Measurements from ENCODE around the gene OR4D1. TPM values are rescaled to one million over a fixed set of nuclear protein-coding genes. Genes with fewer than 3 reads are reported as not detected.
A peak's percentile ranks its signal among the peaks of the same experiment; 100 is the strongest.
"Not testable (repeated sequence)": the region's sequence is repeated elsewhere in the genome, so short reads cannot be mapped to it uniquely, and the experiment has no call there.

The OR4D1 gene
- total and polyA plus RNA-seq, 2 of the 13 experiments (the other 11 are each of a cell fraction or from before 2014, with no cell fraction given) = not detected

DNA sequence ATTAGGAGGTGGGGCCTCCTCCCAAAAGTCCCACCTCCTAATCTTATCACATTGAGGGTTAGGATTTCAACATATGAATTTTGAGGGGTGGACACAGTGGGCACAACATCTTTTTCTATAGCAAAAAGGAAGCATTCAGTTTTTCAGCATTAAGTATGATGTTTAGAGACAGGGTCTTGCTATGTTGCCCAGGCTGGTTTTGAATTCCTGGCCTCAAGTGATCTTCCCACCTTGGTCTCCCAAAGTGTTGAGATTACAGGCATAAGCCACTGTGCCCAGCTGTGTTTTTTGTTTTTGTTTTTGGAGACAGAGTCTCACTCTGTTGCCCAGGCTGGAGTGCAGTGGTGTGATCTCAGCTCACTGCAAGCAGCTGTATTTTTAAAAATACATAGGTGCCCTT is 46.3 kb upstream of the OR4D1 start:
- BruUV-seq (replicated peaks); CTCF ChIA-PET (ENCODE audit: low intra/inter-chr PET ratio, low total read pairs); intact Hi-C loops (cut with micrococcal nuclease; ENCODE audit: unreplicated experiment); H3K9ac ChIP-seq (ENCODE audit: insufficient read depth, low read depth, low read length); H3K4me2 ChIP-seq (ENCODE audit: low read depth, low read length); DNase-seq (ENCODE audit: low spot score); H3K9me3 ChIP-seq (ENCODE audit: low read length); H3K36me3 ChIP-seq (replicated peaks in 1 of 2; ENCODE audit: control insufficient read depth in 1 of 2, insufficient read depth in 2 of 2, low read length in 2 of 2); H4K20me1 ChIP-seq (ENCODE audit: insufficient read depth, low read length); ATAC-seq; H3K79me2 ChIP-seq (ENCODE audit: insufficient read depth, low read length); H3K27me3 ChIP-seq (ENCODE audit: control insufficient read depth in 1 of 2, insufficient read depth in 2 of 2, low read length in 2 of 2); H3K27ac ChIP-seq (ENCODE audit: extremely low read length, insufficient read depth, low read length); in situ Hi-C loops (cut with HindIII; ENCODE audit: extremely low pct_ligation_motif_present, low pct_unique_long_range_greater_than_20kb); FAIRE-seq; H3K4me3 ChIP-seq (replicated peaks in 1 of 3; ENCODE audit: insufficient read depth in 1 of 3, low read depth in 2 of 3, low read length in 3 of 3); H3K4me1 ChIP-seq (ENCODE audit: insufficient read depth, low read length); POLR2A ChIA-PET; H2AFZ ChIP-seq (ENCODE audit: low read length): not testable (repeated sequence)
- TF ChIP-seq ZNF121 (CRISPR knock-in tag; IDR thresholded peaks at IDR 0.05) = peak; percentile 44; the same call in 1 of the 2 replicates

DNA sequence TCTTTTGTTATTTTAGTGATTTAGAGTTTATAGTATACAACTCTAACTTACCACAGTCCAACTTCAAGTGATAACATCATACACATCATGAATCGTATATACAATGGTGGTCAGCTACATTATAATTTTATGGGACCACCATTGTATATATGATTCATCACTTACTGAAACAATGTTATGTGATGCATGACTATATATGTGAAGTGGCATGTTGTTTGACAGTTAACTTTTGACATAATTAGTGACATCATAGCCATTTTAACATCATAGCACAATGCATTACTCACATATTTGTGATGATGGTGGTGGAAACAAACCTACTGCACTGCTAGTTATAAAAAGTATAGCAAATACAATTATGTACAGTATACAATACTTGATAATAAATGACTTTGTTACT is 43.1 kb upstream of the OR4D1 start:
- intact Hi-C loops (cut with micrococcal nuclease; ENCODE audit: unreplicated experiment) = no loop called here
- H3K9ac ChIP-seq (ENCODE audit: insufficient read depth, low read depth, low read length) = no peak overlapping the region
- no peak overlapping the region for H2AFZ ChIP-seq (ENCODE audit: low read length)
- no peaks in the 10 kb centered on the region; a peak in 1 of 5 replicates for H3K27me3 ChIP-seq (ENCODE audit: control insufficient read depth in 1 of 2, insufficient read depth in 2 of 2, low read length in 2 of 2)
- H3K9me3 ChIP-seq (ENCODE audit: low read length) = no peaks in the 10 kb centered on the region
- no peaks in the 10 kb centered on the region for H4K20me1 ChIP-seq (ENCODE audit: insufficient read depth, low read length)
- no peak for DNase-seq (ENCODE audit: low spot score)
- 39% methylated on average over 1 of the region's 1 CpG for WGBS (ENCODE audit: low lambda C conversion rate)
- CTCF ChIA-PET (ENCODE audit: low intra/inter-chr PET ratio, low total read pairs) = no interaction called here
- H3K4me3 ChIP-seq (replicated peaks in 1 of 3; ENCODE audit: insufficient read depth in 1 of 3, low read depth in 2 of 3, low read length in 3 of 3) = no peak overlapping the region
- H3K79me2 ChIP-seq (ENCODE audit: insufficient read depth, low read length) = no peaks in the 10 kb centered on the region
- in situ Hi-C loops (cut with HindIII; ENCODE audit: extremely low pct_ligation_motif_present, low pct_unique_long_range_greater_than_20kb) = no loop called here
- POLR2A ChIA-PET = no interaction called here
- no peaks in the 10 kb centered on the region for H3K36me3 ChIP-seq (replicated peaks in 1 of 2; ENCODE audit: control insufficient read depth in 1 of 2, insufficient read depth in 2 of 2, low read length in 2 of 2)
- TF ChIP-seq ZNF350 (CRISPR knock-in tag; IDR thresholded peaks at IDR 0.05; ENCODE audit: borderline replicate concordance, low read depth) (no peak), ATF7 (IDR thresholded peaks at IDR 0.05) (peak; percentile 85), ATF7 (CRISPR knock-in tag; IDR thresholded peaks at IDR 0.05) (no peak), CREB1 (IDR thresholded peaks at IDR 0.05) (peak; percentile 78), CREB1 (CRISPR knock-in tag; IDR thresholded peaks at IDR 0.05) (no peak)
- TF ChIP-seq, protein P1, sequence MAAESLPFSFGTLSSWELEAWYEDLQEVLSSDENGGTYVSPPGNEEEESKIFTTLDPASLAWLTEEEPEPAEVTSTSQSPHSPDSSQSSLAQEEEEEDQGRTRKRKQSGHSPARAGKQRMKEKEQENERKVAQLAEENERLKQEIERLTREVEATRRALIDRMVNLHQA (CRISPR knock-in tag; IDR thresholded peaks at IDR 0.05) = no peak
- TF ChIP-seq, protein P2, sequence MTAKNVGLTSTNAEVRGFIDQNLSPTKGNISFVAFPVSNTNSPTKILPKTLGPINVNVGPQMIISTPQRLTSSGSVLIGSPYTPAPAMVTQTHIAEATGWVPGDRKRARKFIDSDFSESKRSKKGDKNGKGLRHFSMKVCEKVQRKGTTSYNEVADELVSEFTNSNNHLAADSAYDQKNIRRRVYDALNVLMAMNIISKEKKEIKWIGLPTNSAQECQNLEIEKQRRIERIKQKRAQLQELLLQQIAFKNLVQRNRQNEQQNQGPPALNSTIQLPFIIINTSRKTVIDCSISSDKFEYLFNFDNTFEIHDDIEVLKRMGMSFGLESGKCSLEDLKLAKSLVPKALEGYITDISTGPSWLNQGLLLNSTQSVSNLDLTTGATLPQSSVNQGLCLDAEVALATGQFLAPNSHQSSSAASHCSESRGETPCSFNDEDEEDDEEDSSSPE (CRISPR knock-in tag; IDR thresholded peaks at IDR 0.05) = no peak
- no peaks in the 10 kb centered on the region for H3K4me1 ChIP-seq (ENCODE audit: insufficient read depth, low read length)
- no TSS peak for BruUV-seq (replicated peaks)
- no peak overlapping the region for H3K4me2 ChIP-seq (ENCODE audit: low read depth, low read length)
- no peak for FAIRE-seq
- no peak for ATAC-seq
- no peak overlapping the region for H3K27ac ChIP-seq (ENCODE audit: extremely low read length, insufficient read depth, low read length)

Data from HepG2 (cell line).